ENCODE results near the gene EDA.

The EDA gene

DNA sequence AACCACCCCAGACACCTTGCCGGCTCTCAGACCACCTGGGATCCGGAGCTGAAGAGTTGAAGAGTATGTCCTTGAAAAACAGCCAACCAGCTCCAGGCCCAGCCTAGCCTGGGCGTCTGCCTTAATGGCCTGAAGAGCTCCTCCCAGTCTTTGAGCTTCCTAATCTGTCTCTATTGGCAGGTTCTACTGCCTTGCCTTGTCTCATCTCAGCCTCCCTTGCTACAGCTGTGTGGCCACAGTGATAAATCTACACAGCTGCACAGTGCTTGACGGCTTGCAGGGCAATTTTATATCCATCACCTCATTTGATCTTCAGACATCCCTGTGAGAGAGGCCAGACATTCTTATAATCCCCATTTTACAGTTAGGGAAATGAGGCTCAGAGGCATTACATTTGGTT, 413.9 kb downstream of the EDA start:
- no peak for DNase-seq (ENCODE audit: low read depth)
- H3K4me3 ChIP-seq (ENCODE audit: low read depth, low read length), result no peak overlapping the region
- TF ChIP-seq, protein P1, sequence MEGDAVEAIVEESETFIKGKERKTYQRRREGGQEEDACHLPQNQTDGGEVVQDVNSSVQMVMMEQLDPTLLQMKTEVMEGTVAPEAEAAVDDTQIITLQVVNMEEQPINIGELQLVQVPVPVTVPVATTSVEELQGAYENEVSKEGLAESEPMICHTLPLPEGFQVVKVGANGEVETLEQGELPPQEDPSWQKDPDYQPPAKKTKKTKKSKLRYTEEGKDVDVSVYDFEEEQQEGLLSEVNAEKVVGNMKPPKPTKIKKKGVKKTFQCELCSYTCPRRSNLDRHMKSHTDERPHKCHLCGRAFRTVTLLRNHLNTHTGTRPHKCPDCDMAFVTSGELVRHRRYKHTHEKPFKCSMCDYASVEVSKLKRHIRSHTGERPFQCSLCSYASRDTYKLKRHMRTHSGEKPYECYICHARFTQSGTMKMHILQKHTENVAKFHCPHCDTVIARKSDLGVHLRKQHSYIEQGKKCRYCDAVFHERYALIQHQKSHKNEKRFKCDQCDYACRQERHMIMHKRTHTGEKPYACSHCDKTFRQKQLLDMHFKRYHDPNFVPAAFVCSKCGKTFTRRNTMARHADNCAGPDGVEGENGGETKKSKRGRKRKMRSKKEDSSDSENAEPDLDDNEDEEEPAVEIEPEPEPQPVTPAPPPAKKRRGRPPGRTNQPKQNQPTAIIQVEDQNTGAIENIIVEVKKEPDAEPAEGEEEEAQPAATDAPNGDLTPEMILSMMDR (conservative IDR thresholded peaks at IDR 0.05; ENCODE audit: low read depth, low read length), result no peak

DNA sequence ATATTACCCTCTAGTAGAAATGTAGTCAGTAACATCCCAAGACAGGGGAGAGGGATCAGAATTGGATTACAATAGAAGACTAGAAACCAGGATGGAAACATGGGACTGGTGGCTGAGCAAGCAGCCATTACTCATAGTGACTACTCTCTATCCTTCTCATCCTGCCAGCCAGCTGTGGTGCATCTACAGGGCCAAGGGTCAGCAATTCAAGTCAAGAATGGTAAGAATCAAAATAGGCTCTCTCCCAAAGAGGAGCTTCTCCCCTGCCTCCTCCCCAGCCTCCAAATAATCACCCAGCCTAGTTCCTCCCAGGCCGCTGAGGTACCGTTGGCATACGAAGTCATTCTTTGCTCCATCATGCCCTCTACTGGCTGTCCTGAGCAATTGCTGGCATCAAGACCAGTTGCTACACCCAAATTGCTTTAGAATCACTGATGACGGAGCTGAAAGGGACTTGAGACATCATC, 414.4 kb downstream of the EDA start:
- peak; percentile 68 for DNase-seq (ENCODE audit: low read depth)
- TF ChIP-seq, protein P1 (conservative IDR thresholded peaks at IDR 0.05; ENCODE audit: low read depth, low read length), result peak; percentile 81

DNA sequence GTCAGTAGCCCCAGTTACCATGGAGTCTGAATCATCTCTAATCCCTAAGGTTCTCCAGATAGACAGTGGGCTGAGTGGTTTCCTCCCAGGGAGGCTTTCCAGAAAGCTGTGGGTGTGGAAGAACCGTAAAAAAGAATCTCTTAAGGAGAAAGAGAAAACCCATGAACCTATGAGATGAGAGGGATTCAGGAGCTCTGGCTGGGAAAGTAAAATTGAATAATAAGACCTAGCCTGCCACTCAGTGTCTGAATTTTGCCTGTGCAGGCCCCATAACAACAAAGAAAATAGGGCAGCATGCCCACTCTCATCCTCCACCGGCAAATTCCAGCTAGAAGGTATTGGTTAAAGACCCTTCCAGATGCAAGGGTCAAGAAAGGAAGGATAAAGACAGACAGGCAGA, 416.9 kb downstream of the EDA start:
- DNase-seq (ENCODE audit: low read depth), result no peak
- no peak overlapping the region for H3K4me3 ChIP-seq (ENCODE audit: low read depth, low read length)
- TF ChIP-seq, protein P1 (conservative IDR thresholded peaks at IDR 0.05; ENCODE audit: low read depth, low read length), result peak; percentile 31

More for the DNA sequence above, 414.4 kb downstream of the EDA start:
- H3K4me3 ChIP-seq (ENCODE audit: low read depth, low read length), result no peak overlapping the region

DNA sequence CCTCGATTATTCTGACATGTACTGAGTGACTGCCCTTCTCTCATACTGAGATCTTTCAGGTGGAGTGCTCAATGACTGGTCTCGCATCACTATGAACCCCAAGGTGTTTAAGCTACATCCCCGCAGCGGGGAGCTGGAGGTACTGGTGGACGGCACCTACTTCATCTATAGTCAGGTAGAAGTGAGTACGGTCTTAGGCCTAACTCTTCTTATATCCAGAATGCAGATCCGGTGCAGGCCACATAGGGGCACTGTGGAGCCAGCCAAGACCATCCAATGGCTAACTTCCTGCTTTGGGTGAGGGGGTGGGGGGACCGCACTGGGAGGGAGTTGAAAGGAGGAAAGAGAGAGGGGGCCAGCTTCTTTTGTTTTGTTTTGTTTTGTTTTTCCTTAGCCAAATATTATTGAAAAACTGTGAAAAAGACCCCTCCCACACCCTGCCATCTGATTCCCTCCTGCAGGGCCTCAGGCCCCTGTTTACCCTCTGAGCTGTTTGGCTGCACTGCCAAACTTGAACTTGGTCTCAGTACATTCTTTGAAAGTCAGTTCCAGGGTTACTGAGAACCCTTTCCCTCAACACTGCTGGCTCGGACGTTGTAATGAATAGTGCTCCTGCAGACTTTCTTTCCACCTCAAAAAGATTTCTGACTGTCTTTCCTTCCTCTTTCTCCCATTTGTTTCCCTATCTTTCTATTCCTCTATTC, 417.6 kb downstream of the EDA start:
- no peak overlapping the region for H3K4me3 ChIP-seq (ENCODE audit: low read depth, low read length)
- DNase-seq (ENCODE audit: low read depth), result peak; percentile 56
- TF ChIP-seq, protein P1 (conservative IDR thresholded peaks at IDR 0.05; ENCODE audit: low read depth, low read length), result peak; percentile 76

DNA sequence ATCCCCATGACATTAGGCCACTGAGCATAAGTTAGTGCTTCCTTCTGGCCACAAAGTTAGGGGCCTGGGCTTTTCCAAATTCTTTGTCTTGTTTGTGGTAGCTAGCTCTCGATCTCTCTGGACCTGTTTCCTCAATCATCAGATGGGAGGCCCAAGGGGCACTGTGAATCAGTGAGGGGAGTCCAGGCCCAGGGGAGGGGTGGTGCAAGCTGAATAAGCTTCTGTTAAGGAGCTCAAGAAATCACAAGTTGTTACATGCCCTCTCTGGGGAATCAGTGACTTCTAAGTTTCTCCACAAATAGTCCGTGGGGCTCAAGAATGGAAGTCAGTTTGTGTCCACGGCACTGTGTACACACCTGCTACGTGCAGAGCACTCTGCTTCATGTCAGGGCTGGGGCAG, 418.7 kb downstream of the EDA start:
- DNase-seq (ENCODE audit: low read depth), result no peak
- no peak overlapping the region for H3K4me3 ChIP-seq (ENCODE audit: low read depth, low read length)
- TF ChIP-seq, protein P1 (conservative IDR thresholded peaks at IDR 0.05; ENCODE audit: low read depth, low read length), result no peak

DNA sequence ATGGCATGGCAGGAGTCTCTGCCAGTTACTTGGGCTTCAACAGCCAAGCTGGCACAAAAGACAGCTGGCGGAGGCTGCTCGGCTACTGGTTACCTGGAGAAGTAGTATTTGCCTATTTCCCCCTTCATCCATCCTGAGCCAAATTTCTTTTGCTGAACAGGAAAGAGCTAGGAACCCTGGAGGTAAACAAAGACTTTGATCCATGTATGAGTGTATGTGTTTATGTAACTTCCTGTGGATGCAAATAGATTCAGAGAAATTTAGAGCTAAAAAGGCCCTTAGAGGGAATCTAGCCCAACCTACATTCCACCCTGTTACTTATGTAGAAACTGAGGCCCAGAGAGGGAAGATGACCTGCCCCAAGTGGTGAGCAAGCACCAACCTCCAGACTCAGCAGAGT, 422.6 kb downstream of the EDA start:
- H3K4me3 ChIP-seq (ENCODE audit: low read depth, low read length), result no peak overlapping the region
- no peak for DNase-seq (ENCODE audit: low read depth)
- TF ChIP-seq, protein P1 (conservative IDR thresholded peaks at IDR 0.05; ENCODE audit: low read depth, low read length), result no peak

DNA sequence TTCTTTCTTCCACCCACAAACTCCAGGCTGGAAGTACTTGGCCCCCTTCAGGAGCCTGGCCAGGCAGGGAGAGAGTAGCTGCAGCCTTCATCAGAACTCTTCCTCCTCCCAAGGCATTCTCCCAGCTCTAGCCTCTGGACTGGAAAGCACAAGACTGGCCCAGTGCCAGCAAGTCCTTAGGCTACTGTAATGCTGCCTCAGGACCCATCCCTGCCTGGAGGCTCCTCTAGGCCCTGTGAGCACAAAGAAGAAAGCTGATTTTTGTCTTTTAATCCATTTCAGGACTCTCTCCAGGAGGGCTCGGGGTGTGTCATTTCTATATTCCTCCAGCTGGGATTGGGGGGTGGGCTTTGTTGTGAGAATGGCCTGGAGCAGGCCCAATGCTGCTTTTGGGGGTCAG, 423.0 kb downstream of the EDA start:
- DNase-seq (ENCODE audit: low read depth), result no peak
- TF ChIP-seq, protein P1 (conservative IDR thresholded peaks at IDR 0.05; ENCODE audit: low read depth, low read length), result no peak
- H3K4me3 ChIP-seq (ENCODE audit: low read depth, low read length), result no peak overlapping the region
